NCI-H1436 treated with DMSO at 0.1 percent for 48 hours (cell line): ENCODE results near the gene HGS.
"Not testable (repeated sequence)": the region's sequence is repeated elsewhere in the genome, so short reads cannot be mapped to it uniquely, and the experiment has no call there.

ENCODE experiments used
- DNase-seq: peaks from one replicate; lab custom pipeline; 2025; lab: John Stamatoyannopoulos, UW

HGS gene

DNA sequence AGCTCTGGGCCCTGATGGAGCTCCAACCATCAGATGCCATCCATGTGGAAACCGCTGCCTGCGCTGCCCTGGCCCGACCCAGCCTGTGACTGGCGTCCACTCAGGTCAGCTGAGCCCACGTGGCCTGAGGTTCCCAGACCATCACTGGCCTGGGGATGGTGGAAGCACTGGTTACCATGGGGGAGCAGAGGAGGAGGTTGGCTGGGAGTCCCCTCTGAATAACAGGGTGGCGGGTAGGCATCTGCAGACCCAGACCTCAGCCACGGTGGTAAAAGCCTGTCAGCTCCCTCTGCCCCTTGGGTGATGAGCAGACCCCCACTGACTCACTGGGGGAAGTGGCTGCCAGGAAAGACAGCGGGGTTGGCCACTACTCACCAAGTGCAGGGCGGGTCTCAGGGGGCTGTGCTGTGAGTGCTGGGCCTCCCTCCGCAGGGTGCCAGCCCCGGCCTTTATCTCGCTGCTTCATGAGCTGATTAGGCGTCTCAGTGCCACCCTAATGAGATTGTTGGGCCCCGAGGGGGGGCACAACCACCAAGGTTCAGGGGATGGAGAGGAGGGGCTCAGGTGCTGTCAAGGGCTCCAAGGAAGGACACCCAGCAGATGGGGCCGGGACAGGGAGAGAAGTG is 27.6 kb upstream of the HGS start, which contains the start of gene PDE6G:
Gene PDE6G, minus strand, starts transcription at position 425 of the 626 bp plus-strand sequence. CDS start 3,237 bp downstream, outside the sequence.
- no peak for DNase-seq

DNA sequence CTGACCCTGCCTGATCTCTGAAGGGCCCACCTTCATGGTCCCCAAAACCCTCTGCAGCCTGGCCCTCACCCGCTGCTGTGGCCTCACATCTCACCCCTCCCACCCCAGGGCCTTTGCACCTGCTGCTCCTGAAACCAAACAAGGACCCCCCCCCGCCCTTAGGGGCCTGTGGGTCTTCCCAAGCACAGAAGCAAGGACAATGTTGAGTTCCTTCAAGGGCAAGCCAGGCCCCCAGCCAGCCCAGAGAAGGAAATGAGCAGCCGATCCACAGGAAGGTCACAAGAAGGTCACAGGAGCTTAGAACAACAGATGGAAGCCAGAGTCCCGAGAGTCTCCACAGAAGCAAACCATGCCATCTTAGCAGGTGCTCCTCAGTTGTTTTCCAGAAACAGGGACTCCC is 27.0 kb upstream of the HGS start:
- no peak for DNase-seq

DNA sequence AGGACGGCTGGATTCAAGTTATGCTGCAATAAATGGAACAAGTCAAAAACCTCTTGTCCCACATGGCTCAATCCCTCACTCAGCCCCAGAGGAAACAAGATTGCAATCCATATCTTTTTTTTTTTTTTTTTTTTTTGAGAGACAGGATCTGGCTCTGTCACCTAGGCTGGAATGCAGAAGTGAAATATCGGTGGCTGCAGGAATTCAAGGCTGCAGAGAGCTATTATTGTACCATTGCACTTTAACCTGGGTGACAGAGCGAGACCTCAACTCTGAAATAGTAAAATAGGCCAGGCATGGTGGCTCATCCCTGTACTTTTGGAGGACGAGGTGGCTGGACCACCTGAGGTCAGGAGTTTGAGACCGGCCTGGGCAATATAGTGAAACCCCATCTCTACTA is 24.8 kb upstream of the HGS start:
- no peak for DNase-seq

DNA sequence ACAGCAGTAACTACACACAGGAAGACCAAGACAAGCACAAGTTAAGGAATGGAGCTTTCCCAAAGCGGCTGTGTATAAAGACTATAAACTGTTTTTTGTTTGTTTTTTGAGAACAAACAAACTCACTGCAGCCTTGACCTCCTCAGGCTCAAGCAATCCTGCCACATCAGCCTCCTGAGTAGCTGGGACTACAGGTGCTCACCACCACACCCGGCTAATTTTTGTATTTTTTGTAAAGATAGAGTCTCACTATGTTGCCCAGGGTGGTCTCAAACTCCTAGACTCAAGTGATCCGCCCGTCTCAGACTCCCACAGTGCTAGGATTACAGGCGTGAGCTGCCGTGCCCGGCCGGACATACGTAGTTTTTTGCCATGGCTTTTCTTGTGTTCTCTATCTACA is 23.4 kb upstream of the HGS start:
- no peak for DNase-seq

DNA sequence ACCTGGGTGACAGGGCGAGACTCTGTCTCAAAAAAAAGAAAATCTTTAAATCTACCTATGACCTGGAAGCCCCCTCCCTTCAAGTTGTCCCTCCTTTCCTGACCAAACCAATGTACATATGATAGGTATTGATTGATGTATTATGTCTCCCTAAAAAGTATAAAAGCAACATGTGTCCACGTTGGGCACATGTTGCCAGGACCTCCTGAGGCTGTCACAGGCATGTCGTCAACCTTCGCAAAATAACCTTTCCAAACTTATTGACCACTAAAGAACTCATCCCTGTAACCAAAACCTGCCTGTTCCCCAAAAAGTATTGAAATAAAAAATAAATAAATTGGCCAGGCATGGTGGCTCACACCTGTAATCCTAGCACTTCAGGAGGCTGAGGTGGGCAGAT is 21.8 kb upstream of the HGS start:
- DNase-seq: no peak

DNA sequence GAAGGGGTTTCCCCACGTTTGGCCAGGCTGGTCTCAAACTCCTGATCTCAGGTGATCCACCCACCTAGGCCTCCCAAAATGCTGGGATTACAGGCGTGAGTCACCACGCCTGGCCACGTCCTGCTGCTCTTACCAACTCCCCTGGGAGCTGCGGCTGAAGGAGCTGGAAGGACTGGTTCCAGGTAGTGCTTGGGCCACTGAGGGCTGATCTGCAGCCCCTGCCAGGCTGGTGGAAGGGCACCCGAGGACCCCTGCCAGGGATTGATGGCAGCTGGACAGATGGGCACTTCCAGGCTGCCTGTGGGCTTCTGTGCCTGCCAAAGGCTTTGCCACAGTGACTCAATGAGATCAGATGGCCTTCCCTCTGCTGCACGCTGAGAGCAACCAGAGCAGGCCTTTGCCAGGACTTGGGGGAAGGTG is 19.8 kb upstream of the HGS start:
- no peak for DNase-seq

DNA sequence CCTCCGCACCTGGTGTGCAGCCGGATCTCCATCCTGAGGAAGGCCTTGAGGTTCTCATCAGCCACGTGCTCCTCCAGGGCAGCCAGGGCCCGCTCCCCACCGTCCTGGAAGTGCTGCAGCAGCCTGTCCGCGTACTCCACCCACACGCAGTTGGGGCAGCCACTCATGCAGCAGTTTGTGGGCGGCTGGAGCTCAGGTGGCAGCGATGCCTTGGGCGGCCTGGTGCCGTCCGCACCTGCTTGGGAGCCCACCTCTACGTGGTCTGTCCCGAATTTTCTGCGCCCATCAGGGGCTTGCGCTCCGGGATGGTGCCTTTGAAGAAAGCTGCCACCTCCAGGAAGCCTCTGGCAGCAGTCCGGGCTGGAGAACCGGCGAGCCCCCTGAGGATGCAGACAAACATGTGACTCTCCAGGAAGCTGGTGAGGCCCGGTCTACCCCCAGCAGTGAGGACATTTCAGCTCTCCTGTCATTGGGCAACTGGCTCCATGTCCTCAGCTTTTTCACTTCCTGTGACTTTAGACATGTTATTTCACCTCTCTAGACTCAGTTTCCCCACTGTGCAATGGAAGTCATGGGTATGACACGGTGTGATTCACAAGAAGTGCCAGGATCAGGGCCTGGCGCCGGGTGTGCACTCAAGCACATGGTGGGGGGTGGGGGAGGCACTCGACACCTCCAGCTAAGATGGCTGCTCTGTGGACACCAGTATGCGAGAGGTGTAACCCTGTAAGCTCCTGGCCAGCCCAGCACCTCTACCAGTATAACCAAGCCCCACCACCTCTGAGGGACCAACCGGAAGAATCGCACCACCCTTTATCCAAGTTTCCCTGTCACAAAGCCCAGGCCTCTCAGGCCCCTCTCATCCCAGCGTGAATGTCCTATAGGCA is 18.4 kb upstream of the HGS start:
- DNase-seq: no peak

DNA sequence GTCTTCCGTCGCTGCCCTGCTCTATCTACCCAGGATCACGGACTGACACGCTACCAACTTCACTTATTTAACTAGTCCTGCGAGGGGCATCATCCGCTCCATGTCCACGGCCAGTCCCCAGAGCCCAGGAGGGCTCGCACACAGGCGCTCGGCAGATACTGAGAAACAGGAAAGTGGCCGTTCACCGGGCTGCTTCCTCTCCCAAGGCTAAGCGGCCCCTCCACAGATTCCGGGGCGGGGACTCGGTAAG is 17.8 kb upstream of the HGS start:
- no peak for DNase-seq

DNA sequence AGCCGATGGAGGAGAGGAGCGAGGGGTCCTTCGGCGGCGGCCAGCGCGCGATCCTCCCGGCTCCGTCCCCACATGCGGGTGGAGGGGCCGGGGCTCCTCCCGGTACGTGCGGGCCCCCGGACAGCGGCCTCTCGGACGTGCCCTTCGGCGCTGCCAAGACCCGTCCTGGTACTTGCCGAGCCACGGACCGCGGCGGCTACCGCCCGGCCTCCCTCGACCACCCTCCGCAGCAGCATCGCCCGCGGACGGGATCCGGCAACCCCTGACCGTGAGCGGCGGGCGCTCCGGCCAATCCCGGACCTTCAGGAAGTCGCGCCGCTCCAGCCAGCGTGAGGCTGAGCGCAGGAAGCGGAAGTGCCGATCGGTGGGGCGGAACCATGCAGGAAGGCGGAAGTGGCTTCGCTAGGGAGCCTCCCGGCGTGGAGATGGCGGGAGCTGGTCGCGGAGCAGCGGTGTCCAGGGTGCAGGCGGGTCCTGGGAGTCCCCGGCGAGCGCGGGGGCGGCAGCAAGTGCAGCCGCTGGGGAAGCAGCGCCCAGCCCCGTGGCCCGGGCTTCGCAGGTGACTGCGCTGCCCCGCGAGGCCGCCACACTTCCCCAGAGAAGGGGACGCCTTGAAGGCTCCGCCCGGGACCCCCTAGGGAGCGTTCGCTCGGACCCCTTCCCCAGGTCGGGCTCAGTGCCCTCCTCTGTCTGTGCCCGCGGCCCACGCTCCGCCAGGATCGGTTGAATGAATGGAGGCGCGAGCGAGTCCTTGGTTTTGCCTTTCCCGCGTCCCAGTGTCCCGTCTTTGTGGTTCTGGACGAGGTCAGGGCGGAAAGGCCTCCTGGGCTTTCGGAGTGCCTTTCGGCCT is 17.2 kb upstream of the HGS start, which contains the start of the genes CCDC137 and OXLD1:
Gene CCDC137, plus strand, starts transcription at position 396 of the 850 bp plus-strand sequence. Its CDS starts 30 bp downstream, at position 426.
Gene OXLD1, minus strand, starts transcription at position 264 of the 850 bp plus-strand sequence. Its CDS starts 28 bp downstream, at position 236.
- DNase-seq: peak; percentile 85

DNA sequence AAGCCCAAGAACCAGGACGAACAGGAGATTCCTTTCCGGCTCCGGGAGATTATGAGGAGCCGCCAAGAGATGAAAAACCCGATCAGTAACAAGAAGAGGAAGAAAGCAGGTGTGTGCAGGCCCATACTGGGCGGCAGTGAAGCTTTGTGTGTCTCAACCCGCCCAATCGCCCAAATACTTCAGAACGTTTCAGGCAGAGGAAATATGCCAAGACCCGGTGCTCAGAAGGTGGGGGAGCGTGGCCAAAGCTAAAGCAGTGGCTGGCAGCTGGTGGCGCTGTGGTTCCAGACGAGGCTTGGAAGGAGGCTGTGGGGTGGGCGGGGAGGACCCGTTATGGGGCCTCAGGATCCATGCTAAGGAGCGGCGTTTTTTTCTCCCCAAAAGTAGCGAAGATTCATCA is 16.1 kb upstream of the HGS start:
- DNase-seq: no peak

DNA sequence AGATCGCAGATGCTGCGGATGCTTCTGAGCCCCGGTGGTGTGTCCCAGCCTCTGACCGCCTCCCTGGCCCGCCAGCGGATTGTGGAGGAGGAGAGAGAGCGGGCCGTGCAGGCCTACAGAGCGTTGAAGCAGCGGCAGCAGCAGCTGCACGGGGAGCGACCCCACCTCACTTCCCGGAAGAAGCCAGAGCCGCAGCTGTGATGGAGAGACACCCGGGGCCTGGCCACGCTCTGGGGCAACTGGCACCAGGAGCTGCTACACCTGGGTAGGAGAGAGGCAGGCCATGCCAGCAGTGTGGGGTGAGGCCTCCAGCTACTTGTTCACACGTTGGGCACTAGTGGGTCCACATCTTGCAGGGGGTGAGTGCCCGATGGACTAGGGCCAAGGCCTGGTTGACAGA is 11.3 kb upstream of the HGS start:
- DNase-seq: no peak

DNA sequence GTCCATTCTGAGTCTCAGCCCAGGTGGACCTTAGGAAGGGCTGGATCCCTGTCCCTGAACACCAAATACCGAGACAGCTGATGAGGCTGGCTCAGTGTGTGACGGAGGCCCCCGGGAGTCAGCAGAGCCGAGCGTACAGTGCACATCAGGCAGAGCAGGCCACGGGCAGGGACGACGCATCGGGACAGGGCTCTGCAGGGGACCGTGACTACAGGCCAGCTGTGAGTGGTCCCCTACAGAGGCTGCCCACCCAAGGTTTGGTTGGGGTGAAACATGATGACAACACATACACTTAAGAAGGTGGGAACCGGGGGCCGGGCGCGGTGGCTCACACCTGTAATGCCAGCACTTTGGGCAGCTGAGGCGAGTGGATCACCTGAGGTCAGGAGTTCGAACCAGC is 10.9 kb upstream of the HGS start:
- DNase-seq: no peak

DNA sequence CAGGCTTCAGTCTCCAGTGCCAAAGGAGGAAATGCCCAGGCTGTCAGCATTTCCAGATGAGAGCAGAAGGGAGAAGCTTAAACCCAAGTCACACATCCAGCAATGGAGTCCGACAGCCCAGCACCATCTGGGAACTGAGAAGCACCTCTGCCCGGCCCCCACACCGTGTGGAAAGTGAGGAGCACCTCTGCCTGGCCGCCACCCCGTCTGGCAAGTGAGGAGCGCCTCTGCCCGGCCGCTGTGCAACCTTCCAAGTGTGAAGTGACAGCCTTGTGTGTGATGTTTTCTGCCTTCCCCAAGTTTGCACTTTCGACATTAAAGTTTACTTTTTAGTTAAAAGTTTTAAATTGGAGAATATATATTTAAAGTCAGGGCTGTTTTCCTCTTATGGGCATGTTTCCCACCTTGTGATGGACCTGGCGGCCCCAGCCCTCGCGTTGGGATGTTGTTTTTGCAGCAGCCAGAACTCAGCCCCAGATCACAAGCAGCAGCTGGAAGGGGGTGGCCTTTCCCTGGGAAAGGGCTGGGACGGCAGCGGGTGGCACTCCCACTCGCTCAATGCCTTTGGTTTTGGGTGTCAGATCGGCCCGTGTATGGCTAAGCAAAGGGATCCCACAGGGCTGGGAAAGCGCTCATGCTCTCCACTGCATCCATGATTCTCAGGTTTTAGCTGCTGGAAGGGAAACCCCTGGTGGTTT is 10.1 kb upstream of the HGS start:
- DNase-seq: no peak

DNA sequence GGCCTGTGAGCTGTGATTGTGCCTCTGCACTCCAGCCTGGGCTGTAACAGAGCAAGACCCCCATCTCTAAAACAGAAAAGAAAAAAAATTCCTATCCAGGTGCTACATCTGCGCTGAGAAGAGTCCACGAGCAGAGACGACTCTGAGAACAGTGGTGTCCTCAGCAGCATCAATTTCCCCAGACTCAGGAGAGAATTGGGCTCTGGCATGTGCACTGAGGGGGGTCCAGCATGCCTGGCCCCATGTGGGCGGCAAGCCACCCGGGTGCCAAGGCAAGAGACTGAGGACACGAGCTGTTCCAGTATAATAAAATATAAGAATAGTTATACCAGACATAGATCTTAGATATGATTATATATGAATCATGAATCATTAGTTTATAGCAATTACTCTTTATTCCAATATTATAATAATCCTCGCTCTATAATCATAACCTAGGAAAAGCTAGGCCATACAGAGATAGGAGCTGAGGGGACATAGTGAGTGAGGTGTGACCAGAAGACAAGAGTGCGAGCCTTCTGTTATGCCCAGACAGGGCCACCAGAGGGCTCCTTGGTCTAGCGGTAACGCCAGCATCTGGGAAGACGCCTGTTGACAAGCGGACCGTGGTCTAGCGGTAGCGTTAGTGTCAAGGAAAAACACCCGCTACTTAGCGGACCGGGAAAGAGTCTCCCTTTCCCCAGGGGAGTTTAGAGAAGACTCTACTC is 8.1 kb upstream of the HGS start:
- not testable (repeated sequence) for DNase-seq

DNA sequence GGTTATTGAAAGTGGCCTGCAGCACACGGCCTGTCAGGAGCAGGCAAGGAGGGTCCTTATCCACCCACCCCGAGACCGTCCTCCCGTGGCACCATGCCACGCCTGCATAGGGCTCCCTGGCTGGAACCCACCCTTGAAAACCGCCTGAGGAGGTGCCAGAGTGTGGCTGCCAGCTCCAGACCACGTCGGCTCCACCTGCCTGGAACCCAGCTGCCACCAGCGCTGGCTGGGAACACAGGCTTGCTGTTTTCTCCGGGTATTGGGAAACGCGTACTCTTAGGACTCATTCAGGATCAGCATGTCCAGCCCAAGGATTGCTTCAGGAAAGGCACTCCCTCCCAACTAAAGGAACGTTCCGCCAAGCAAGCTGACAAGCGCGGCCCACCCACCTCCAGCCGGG is 6.9 kb upstream of the HGS start:
- no peak for DNase-seq

DNA sequence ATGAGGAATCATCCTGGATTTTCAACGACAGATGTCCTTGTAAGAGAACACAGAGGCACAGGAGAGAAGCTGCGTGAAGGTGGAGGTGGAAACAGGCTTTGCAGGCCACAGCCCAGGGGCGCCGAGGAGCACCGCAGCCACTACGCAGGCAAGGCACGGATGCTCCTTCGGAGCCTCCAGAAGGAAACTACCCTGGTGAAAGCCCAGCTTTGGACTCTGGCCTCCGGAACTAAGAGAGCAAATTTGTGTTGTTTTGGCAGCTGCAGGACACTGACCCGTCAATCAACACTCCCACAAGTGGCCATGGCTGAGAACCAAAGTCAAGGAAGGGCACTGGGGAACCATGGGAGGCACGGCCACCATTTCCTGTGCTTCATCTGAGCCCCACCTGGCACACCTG is 3.7 kb upstream of the HGS start:
- no peak for DNase-seq

DNA sequence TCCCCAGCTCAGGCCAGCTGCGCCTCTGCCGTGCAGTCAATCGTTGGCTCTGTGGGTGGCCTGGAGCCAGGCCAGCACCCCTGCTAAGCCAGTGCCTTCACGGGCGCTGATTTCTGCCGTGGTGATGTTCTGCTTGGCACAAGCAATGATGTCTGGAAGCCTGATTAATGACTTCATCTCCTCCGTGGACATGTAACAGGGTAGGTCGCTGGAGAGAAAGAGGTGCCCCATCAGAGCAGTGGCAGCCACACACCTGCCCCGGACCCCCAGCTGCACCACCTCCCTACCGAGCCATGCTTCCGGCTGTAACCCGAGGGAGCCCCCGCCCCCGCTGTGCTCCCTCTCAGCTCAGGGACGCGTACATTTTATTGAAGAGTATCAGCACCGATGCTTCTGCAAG is 2.1 kb upstream of the HGS start:
- no peak for DNase-seq

DNA sequence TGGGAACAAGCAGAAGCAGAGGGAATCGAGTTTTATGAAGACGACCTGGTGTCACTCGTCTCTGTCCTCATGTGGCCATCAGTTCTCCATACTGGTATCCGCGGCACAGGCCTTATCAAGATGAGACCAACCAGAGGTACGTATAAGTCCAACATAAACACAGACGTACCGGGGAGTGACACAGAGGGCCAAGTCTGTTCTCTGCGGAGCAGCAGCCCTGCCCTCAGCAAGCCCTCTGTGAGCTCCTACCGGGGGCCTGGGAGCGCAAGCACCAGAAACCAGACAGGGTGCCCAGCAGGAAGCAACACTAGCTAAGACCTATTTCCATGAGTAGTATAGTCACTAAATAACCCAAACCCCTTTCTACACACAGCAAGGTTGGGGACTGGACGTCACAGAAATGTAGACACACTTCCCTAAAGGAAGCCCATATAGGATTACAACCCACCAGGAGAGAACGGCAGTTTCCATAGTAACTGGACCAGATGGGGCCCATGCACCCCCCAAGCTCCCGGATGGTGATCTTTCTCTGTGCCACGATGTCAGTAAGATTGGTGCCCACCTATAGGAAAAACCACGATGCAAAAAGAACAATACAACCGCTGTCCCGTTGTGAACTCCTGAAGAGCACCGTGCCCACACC is 1.1 kb upstream of the HGS start:
- DNase-seq: no peak

DNA sequence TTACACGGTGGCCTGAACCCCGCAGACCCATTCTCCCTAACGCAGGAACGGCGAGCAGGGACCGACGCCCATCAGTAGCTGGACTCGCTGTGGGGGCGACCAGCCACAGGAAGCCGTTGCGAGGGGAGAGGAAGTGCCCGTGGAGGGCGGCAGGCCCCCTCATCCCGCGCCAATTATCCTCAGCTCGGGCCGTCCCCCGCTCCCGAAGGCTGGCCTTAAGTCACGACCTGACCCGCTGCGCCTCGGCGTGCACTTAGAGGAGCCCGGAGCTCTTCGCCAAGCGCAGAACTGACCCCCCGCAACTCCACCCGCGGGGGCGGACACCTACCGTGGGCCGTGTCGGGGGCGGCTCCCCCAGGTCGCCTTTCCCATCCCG is 615 bp upstream of the HGS start:
- no peak for DNase-seq

DNA sequence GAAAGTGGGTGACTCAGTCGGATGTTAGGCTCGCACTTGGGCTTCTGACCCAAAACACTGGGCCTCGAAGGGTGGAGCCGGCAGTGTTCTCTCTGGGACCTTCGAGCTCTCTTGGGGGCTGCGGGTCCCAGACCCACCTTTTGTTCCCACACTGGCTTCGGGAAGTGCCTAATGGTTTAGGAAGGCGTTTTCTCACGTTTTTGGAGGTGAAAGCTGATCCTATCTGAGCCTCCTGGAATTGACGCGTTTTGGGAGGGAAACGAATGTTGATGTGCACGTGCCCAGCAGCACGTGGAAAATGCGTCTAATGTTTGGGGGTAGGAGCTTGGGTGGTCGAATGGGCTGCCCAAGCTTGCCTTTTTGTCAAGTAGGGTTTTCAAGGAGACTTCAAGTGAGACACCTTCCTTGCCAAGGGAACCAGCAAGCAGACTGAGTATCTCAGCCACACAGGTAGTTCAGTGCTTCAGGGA is 666 bp downstream of the HGS start:
- DNase-seq: no peak

DNA sequence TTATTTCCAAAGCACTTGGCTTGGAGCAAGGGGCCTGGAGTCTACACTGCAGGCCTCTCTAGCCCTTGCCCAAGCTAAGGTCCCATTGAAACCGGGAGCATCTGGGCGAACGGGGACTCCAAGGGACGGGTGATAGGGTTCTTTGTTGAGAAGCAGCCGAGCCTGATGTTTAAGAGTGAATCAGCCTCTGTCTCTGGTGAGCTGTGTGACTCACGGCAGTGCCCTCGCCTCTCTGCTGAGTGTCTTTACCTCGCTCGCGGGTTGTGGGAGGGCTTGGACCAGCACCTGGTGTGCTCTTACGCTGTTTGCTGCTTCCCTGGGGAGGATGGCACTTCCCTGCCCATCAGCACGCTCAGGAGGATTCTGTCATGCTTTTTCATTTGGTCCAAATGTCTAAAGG is 1.3 kb downstream of the HGS start:
- no peak for DNase-seq
